GM23338 (cell line): ENCODE data around the gene SARM1.
"Not testable (repeated sequence)": the region's sequence is repeated elsewhere in the genome, so short reads cannot be mapped to it uniquely, and the experiment has no call there.

Experiments
- CREB1 ChIP-seq: fragments of 250-450 bp; sonication (Bioruptor Pico); IDR thresholded peaks from 2 replicates; pipeline ENCODE4 v1.5.0; 2020; ENCODE audit warnings: low read depth, mild to moderate bottlenecking, moderate library complexity
- TF ChIP-seq, protein P1 (sequence below), 2 experiments: fragments of 200-600 bp in 1 of 2; sonication (generic) in 1 of 2; conservative IDR thresholded peaks; 2 replicates each; pipeline versions ENCODE4 v1.5.1 to v1.6.1; 2016 to 2017; ENCODE audit warnings: antibody characterized with exemption in 2 of 2, low read depth in 2 of 2, mild to moderate bottlenecking in 2 of 2, moderate library complexity in 1 of 2

DNA sequence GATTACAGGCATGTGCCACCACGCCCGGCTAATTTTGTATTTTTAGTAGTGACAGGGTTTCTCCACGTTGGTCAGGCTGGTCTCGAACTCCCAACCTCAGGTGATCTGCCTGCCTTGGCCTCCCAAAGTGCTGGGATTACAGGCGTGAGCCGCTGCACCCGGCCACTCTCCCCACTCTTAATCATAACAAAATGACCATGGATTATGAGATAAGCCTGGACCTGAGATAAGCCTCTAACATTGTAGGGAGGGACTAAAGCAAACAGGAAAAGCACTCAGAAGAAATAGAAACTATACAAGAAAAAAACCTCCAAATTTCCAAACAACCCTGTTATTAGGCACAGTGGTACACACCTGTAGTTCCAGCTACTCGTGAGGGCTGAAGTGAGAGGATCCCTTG lies 62.8 kb downstream of the SARM1 start:
- TF ChIP-seq CREB1 (CRISPR knock-in tag), result not testable (repeated sequence)
- TF ChIP-seq, protein P1, sequence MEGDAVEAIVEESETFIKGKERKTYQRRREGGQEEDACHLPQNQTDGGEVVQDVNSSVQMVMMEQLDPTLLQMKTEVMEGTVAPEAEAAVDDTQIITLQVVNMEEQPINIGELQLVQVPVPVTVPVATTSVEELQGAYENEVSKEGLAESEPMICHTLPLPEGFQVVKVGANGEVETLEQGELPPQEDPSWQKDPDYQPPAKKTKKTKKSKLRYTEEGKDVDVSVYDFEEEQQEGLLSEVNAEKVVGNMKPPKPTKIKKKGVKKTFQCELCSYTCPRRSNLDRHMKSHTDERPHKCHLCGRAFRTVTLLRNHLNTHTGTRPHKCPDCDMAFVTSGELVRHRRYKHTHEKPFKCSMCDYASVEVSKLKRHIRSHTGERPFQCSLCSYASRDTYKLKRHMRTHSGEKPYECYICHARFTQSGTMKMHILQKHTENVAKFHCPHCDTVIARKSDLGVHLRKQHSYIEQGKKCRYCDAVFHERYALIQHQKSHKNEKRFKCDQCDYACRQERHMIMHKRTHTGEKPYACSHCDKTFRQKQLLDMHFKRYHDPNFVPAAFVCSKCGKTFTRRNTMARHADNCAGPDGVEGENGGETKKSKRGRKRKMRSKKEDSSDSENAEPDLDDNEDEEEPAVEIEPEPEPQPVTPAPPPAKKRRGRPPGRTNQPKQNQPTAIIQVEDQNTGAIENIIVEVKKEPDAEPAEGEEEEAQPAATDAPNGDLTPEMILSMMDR (conservative IDR thresholded peaks at IDR 0.05; ENCODE audit: low read depth in 2 of 2), result not testable (repeated sequence)
